HG02981 (cell line): ENCODE measurements around the gene USP25.

Experiments used
- ATAC-seq: cut with Tn5 transposase; IDR thresholded peaks from one replicate; pipeline ENCODE4 v1.9.1; 2021; ENCODE audit warnings: mild to moderate bottlenecking, moderate library complexity; ENCODE audit not compliant: unreplicated experiment

USP25 gene

DNA sequence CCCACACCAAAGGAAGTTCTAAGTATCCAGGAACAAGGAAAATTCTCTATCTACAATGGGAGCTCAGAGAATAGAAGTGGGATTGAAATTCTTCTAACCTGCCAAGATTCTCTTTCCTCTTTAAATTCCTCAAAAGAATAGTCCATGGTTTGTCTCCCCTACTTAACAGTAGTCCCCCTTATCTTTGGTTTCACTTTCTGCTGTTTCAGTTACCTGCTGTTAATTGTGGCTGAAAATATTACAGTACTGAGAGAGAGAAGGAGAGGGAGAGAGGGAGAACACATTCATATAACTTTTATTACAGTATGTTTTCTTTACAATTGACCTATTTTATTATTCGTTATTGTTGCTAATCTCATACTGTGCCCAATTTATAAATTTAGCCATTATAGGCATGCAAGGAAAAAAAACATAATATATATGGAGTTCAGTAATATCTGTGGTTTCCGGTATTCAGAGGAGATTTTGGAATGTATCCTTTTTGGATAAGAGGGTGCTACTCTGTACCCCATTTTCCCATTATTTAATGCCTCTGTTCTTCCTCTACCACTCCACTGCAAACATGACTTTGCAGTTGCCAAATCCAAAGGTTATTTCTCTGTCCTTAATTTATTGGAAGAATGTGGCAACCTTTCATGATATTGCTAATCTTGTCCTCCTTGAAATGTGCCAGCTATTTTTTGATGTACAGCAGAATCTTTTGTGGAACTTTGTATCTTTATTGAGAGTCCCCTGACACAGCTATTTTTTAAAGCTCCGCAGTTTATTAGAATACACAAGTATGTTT, 68.0 kb downstream of the USP25 start:
- no peak for ATAC-seq

DNA sequence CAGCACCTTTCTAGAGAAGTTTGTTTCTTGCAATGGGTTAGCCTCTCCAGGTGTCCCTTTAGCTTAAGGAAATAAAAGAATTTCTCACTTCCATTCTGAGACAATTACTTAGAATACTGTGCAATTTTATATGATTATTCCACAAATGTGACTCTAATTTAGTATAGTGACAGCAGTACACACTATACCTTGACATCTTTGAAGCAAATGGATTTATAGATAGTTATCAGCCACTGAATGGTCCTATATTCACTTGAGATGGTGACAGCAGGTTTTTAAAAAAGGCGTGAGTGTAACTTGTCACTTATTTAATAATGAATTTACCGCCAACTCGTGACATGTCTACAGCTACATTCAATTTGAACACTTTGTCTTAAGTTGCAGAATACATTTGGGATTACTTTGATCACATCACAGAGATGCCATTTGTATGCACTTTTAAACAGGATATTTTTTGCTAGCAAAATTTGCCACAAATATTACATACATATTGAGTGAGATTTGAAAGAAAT, 71.6 kb downstream of the USP25 start:
- no peak for ATAC-seq

DNA sequence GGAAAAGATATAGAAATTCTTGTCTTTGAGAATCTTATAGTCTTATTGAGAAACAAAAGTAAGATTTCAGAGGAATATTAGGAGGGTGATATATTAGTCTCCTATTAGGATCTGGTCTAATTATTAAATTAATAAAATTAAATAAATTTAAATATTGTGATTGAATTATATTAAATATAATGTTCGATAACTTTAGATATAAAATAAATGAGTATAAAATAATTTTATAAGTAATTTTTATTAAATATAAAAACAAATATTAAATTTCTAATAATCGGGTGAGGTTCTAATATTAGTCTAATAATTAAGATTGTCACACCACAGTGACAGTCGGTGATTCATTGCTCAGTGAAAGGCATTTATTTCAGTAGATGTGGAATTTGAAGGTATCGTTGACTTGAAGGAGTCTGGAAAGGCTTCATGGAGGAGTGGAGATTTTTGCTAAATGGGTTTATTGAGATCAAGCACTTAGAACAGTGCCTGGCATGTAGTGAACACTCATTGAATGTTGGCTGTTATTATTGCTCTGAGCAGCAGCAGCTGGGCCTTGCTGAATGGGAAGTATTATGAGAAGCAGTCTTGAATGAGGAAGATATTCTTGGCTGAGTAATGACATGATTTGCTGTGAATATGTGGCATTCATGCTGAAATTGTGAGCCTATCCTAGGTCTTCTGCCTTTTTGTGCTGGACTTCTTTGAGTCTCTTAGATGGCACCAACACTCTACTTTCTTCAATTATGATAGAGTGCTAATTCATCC, 74.6 kb downstream of the USP25 start:
- ATAC-seq, result no peak

DNA sequence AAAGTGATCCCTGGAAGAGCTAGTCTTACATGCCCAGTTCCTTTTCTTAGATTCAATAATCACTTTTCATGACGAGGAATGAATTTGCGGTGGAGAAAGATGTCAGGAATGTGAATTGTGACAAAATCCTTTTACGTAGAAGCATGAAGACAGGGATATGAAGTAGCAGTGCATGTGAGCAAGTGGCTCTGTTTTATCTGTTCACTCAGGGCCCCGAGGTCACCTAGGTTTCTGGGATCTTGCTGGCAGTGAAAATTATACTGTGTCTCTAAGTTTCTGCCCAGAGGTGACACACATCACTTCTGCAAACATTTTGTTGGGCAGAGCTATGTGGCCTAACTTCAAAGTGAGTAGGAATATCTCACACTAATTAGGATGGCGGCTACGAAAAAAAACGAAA, 79.3 kb downstream of the USP25 start:
- ATAC-seq, result no peak

GRCh38 chr21:15809818-15810217, 80.0 kb downstream of the USP25 start:
- no peak for ATAC-seq

DNA sequence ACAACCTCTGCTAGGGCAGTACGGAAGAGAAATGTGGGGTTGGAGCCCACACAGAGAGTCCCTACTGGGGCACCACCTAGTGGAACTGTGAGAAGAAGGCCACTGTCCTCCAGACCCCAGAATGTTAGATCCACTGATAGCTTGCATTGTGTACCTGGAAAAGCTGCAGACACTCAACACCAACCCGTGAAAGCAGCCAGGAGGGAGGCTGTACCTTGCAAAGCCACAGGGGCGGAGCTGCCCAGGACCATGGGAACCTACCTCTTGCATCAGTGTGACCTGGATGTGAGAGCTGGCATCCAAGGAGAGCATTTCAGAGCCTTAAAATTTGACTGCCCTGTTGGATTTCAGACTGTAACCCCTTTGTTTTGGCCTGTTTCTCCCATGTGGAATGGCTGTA, 85.5 kb downstream of the USP25 start:
- no peak for ATAC-seq

- ATAC-seq, result no peak
These were observed 90.5 kb downstream of the USP25 start for GRCh38 chr21:15820327-15820726.

DNA sequence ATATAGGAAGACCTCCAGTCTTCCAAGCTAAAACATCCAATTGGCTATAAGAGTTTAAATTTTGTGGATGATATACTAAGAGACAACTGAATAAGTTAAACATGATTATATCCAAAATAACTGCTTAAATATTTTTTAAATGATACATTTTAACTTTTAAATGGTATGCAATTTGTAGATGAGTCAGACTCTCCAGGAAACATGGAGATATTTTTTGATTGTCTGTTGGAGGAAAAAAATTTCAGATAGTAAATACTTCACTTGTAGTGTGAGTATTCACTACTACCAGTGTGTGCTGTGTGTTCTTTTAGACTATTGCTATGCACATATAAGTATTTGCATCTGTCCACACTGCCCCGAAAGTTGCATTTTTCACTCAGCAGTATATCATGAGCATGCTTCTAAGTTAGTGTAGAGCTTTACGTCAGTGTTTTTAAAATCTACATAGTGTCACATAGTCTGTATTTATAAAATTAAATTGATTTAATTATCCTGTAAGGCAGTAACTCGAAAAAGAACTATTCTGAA, 91.1 kb downstream of the USP25 start:
- ATAC-seq, result no peak

GRCh38 chr21:15823486-15824150, 93.8 kb downstream of the USP25 start:
- no peak for ATAC-seq

DNA sequence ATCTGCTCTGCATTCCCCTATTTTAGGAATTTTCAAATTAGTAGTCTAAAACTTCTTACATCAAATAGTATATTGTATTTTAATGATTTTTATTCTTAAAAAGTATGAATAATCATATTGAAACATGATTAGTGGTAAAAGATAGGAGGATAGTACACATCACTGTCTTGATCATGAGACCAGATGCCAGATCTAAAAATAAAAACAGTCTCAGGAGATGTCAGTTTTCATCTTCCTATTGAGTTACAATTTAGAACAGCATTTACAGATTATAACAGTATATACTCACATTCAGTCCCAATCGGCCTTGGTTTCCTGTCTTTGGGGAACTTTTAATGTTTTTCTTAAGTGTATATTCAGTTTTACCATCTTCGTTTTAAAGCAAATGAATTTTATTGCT, 95.9 kb downstream of the USP25 start:
- ATAC-seq, result no peak

GRCh38 chr21:15826147-15826780, 96.5 kb downstream of the USP25 start:
- no peak for ATAC-seq

- no peak for ATAC-seq
These were observed 97.3 kb downstream of the USP25 start for GRCh38 chr21:15826908-15827601.

DNA sequence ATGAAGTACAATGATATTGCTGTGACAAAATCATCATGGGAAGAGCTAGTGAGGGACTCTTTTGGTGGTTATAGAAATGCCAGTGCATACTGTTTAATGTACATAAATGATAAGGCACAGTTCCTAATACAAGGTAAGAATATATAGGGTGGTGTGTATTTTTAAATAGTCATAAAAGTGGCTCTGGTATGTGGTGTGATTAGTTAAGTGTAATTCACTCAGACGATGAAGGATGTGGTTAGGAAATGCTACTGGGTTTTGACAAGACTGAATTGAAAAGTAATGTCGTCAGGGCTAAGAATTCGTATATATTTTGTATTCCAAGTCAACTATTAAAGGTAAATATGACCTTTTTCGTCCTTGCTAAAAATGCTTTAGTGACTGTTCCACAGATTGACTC, 101.7 kb downstream of the USP25 start:
- no peak for ATAC-seq

GRCh38 chr21:15837645-15838044, 107.9 kb downstream of the USP25 start:
- no peak for ATAC-seq

DNA sequence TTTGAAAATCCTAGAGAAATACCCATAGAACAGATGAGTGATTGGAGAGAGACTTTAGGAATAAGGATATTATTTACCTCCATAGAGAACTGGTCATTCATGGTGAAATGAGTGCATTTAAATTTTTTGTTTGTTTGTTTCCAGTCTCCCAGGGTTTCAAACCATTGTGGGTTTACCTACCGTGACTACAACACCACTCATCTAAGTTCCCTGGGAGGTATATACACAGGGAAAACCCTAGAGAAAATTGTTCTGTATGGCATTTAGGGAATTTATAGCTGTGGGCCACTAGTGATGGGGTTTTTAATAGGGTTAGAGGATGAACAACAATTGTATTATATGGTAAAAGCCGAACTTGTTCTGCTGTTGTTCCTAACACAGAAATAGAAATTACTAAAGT, 109.2 kb downstream of the USP25 start:
- no peak for ATAC-seq

DNA sequence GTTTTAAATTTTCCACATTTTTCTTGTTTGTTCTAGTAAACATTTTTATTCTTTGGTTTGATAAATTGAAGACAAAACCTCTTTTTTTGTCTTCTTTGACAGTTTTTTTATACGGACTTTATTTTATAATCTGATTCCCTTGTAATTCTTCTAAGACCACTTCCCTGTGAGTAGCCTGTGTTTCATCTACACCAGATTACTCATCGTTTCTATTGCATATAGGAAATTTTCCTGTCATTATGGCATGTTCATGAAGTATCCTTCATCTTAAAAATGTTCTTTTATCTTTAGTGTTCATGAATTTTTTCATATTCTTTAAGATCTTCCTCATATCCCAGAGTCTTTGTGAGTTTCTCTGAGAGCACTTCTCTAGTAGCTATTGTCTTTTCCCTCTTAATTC, 109.8 kb downstream of the USP25 start:
- ATAC-seq, result no peak

GRCh38 chr21:15840406-15840805, 110.6 kb downstream of the USP25 start:
- no peak for ATAC-seq

GRCh38 chr21:15841856-15842564, 112.2 kb downstream of the USP25 start:
- no peak for ATAC-seq

DNA sequence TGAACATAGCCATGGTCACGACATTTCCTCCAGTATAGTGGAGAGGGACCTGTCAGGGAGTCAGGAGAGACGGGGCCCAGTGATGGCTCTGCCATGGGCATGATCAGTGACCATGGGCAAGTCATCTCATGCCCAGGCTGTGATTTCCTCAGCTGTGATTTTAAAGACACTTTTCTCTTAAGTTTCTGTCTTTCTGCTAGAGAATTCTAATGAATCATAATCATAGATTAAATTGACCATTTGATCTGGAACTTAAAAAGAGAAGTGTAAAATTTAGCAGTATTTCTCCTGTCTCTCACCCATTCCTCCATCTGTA, 112.7 kb downstream of the USP25 start:
- ATAC-seq, result no peak

DNA sequence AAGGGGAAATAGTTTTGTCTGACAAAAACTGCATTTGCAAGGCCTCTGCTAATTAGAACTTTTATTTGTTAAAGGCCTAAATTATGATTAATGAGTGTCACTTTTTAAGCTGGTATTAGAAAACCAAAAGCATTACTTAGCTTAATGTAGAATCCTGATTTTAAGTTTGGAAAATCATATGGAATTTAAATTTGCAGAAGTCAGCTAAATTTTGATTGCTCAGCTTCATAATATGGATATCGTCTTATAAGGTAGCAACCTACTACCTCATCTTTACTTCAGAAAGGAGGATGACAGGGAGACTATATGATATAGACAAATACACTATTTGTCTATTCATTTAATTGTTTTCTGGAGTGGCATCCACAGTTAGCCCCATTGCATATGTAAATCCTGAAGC, 114.0 kb downstream of the USP25 start:
- no peak for ATAC-seq
